NCI-H69 (cell line): ENCODE data around the gene PON2.
"Not testable (repeated sequence)": the region's sequence is repeated elsewhere in the genome, so short reads cannot be mapped to it uniquely, and the experiment has no call there.

Experiments
- DNase-seq: peaks from one replicate; lab custom pipeline; 2025; lab: John Stamatoyannopoulos, UW

PON2 gene

GRCh38 chr7:95405208-95405607 lies 29.6 kb downstream of the PON2 start:
- no peak for DNase-seq

GRCh38 chr7:95404316-95404865 lies 30.4 kb downstream of the PON2 start:
- peak; percentile 80 for DNase-seq

GRCh38 chr7:95398155-95398940 lies 36.5 kb downstream of the PON2 start:
- DNase-seq, result peak; percentile 61

GRCh38 chr7:95397381-95397780 lies 37.4 kb downstream of the PON2 start:
- DNase-seq, result peak; percentile 55

GRCh38 chr7:95396136-95397032 lies 38.4 kb downstream of the PON2 start, which contains the start of gene PON3:
Gene PON3, minus strand, starts transcription at chr7:95396375. Its CDS starts 25 bp downstream, at chr7:95396350.
- peak; percentile 90 for DNase-seq

GRCh38 chr7:95395755-95396135 lies 39.1 kb downstream of the PON2 start:
- DNase-seq, result peak; percentile 34

GRCh38 chr7:95394370-95394769 lies 40.5 kb downstream of the PON2 start:
- no peak for DNase-seq

GRCh38 chr7:95391761-95392160 lies 43.1 kb downstream of the PON2 start:
- no peak for DNase-seq

- no peak for DNase-seq
Observed at GRCh38 chr7:95389516-95389915, 45.3 kb downstream of the PON2 start.

DNA sequence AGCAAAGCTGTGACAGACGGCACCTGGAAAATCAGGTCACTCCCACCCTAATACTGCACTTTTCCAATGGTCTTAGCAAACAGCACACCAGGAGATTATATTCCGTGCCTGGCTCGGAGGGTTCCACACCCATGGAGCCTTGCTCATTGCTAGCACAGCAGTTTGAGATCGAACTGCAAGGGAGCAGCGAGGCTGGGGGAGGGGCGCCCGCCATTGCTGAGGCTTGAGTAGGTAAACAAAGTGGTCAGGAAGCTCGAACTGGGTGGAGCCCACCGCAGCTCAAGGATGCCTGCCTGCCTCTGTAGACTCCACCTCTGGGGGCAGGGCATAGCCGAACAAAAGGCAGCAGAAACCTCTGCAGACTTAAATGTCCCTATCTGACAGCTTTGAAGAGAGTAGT lies 55.4 kb downstream of the PON2 start:
- DNase-seq, result not testable (repeated sequence)

- no peak for DNase-seq
Observed at GRCh38 chr7:95376632-95377400, 58.0 kb downstream of the PON2 start.

DNA sequence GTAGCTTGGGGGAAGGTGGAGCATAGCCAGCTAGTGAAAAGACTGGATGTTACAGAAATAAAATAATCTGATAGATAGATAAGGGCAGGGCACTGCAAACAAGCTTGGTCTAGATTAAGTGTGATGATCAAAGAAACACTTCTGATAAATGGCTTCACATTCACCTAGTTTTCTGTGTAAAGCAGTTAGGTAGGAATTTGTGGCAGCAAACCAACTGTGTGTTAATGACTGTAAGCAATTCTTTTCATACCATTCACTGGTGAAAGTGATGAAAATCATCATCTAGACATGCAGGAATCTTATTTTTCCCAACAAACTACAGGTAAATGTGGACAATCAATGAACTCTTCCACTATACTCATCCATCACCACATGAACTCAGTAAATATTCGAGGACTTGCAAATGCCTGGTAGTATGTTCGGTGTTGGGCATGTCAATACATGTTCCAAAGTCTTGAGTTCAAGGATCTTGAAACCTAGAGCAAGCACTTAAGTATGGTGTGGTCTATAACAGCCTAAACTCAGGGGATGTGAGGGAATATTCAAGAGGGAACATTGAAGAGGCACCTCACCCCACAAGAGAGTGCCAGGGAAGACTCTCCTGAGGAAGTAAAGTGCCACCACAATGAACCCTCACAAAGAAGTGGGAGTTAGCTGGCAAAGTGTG lies 59.1 kb downstream of the PON2 start:
- DNase-seq, result no peak

- no peak for DNase-seq
Observed at GRCh38 chr7:95373323-95373722, 61.5 kb downstream of the PON2 start.

DNA sequence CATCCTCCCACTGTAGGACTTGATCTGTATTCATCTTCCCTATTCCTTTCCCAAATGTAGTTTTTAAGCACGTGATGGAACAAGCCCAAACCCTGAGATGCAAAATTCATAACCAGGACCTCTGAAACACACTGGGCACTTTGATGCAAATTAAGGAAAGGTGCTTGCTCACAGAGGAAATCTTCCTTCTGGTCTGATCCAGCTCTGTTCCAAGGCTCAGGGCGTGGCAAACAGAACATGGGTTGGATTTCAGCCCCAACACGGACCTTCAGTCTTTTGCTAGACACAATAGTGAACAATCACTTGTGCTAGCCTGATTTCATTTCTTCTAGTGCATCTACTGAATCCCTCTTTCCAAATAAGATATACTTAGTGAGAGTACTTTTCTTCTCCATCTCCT lies 66.6 kb downstream of the PON2 start:
- DNase-seq, result no peak

DNA sequence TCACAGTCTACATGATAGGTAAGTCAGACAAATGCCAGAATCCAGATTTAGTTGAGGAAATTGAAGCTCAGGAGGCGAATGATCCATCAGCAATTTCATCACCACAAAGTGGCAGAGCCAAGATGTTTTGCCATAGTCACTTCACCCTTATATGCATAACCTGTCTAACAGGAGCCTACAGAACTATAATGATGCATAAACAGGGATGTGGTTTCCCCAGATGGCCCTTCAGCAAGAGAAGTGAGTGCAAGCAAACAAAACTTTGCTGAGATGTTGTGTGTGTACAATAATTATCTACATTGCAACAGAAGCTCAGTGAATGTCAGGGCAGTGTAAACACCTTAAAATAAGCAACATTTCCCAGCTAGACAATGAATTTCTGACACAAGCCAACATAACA lies 67.2 kb downstream of the PON2 start:
- DNase-seq, result no peak

DNA sequence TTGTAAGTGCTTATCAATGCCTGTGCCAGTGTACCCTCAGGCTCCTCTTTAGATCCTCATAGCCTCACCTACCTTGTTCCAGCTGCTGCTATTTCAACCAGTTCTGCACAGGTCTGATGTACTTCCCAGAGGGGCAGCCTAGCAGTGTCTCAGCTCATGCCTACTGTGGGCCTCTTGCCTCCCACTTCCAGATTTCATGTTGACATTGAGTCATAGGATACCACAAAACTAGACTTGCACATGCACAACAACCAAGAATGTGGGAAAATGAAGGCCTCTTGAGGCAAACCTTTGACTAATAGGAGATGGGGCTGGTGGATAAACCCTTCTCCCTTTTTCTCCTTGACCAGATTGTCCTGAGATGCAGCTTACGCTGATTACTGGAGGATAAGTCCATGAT lies 69.7 kb downstream of the PON2 start:
- DNase-seq, result no peak

GRCh38 chr7:95357623-95358022 lies 77.2 kb downstream of the PON2 start:
- no peak for DNase-seq
